HG03066 (cell line): ENCODE results near the gene HAUS5.
"Not testable (repeated sequence)": the region's sequence is repeated elsewhere in the genome, so short reads cannot be mapped to it uniquely, and the experiment has no call there.

Experiments
- ATAC-seq: cut with Tn5 transposase; IDR thresholded peaks from one replicate; pipeline ENCODE4 v1.9.1; 2021; ENCODE audit warnings: low read depth; ENCODE audit not compliant: unreplicated experiment

HAUS5 gene

GRCh38 chr19:35607170-35607569 lies 5.4 kb upstream of the HAUS5 start:
- not testable (repeated sequence) for ATAC-seq

GRCh38 chr19:35607661-35608060 lies 4.9 kb upstream of the HAUS5 start:
- no peak for ATAC-seq

- ATAC-seq: no peak
Observed at GRCh38 chr19:35608251-35608650, 4.3 kb upstream of the HAUS5 start.

GRCh38 chr19:35609851-35610353 lies 2.6 kb upstream of the HAUS5 start:
- no peak for ATAC-seq

GRCh38 chr19:35612224-35612558 lies 344 bp upstream of the HAUS5 start:
- ATAC-seq: no peak

GRCh38 chr19:35613574-35613973 lies 1.0 kb downstream of the HAUS5 start:
- no peak for ATAC-seq

GRCh38 chr19:35615036-35615435 lies 2.5 kb downstream of the HAUS5 start:
- ATAC-seq: no peak

GRCh38 chr19:35618857-35619256 lies 6.3 kb downstream of the HAUS5 start:
- no peak for ATAC-seq

- ATAC-seq: no peak
Observed at GRCh38 chr19:35619290-35619923, 6.9 kb downstream of the HAUS5 start.

GRCh38 chr19:35620001-35620400 lies 7.5 kb downstream of the HAUS5 start:
- no peak for ATAC-seq

- no peak for ATAC-seq
Observed at GRCh38 chr19:35621708-35622107, 9.2 kb downstream of the HAUS5 start.

- ATAC-seq: no peak
Observed at GRCh38 chr19:35622750-35623149, 10.2 kb downstream of the HAUS5 start.

- ATAC-seq: no peak
Observed at GRCh38 chr19:35623327-35624010, 10.9 kb downstream of the HAUS5 start.

GRCh38 chr19:35628264-35628564 lies 15.7 kb downstream of the HAUS5 start:
- ATAC-seq: no peak

- peak; percentile 95 for ATAC-seq
Observed at GRCh38 chr19:35628565-35629331, 16.2 kb downstream of the HAUS5 start, which contains the start of gene RBM42. Gene RBM42 (plus strand): TSS chr19:35629036. CDS start chr19:35629154, 118 bp downstream.

- no peak for ATAC-seq
Observed at GRCh38 chr19:35629332-35629633, 16.7 kb downstream of the HAUS5 start.

- ATAC-seq: no peak
Observed at GRCh38 chr19:35633727-35634440, 21.3 kb downstream of the HAUS5 start.

- no peak for ATAC-seq
Observed at GRCh38 chr19:35636651-35637050, 24.1 kb downstream of the HAUS5 start.

- no peak for ATAC-seq
Observed at GRCh38 chr19:35637165-35637564, 24.6 kb downstream of the HAUS5 start.

- no peak for ATAC-seq
Observed at GRCh38 chr19:35639321-35639639, 26.7 kb downstream of the HAUS5 start.

- ATAC-seq: no peak
Observed at GRCh38 chr19:35639863-35640262, 27.3 kb downstream of the HAUS5 start.
